ENCODE measurements around the gene DNPEP. TPM values are rescaled to one million over a fixed set of nuclear protein-coding genes. Genes with fewer than 3 reads are reported as not detected.
A peak's percentile ranks its signal among the peaks of the same experiment; 100 is the strongest.

Gene DNPEP
- polyA plus RNA-seq (2013, experiment 1 of 2; ENCODE audit: insufficient read length): 78.9 TPM
- polyA plus RNA-seq (2013, experiment 2 of 2; ENCODE audit: insufficient read length): 73.9 TPM

DNA sequence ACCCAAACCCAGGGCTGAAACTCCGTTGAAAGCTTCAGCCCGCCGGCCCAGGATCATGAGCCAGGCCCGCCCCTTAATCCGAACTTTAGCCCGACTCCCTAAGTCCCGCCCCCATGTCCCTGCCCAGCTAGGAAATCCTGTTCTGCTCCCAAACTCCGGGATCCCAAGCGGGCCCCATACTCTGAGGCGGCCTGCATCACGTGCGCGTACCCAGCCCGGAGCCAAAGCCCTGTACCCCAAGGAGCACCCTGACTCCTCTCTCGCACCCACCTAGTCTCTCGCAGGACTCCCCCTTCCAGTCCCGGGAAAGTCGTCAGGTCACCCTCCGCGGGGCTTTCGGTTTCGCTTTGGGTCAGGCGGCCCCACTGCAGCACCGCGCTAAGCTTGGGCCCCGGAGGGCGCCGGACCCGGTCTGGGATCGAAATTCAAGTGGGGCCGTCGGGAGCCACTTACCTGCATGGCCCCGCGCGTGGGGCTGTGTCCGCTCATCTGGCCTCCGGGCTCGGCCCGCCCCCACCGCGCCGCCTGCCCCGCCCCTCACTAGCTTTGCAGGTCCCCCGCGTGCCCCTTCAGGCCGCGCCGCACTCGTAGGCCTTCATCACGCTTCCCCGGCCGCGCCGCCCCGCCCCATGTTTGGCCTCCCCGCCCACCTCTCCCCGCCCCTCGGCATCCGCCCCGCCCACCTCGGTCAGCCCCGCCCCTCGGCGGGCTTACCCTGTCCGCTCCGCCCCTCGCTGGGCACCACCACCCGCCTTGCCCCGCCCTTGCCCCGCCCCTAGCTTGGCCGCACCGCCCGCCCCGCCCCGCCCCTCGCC lies at the start of gene DNPEP:
TSS of gene DNPEP (minus strand) at position 607 of the 815 bp plus-strand sequence. CDS start at position 489, 118 bp downstream.
- peak; percentile 92 for DNase-seq

- DNase-seq: no peak
Observed at GRCh38 chr2:219437141-219437540, 49.4 kb upstream of the DNPEP start.

DNA sequence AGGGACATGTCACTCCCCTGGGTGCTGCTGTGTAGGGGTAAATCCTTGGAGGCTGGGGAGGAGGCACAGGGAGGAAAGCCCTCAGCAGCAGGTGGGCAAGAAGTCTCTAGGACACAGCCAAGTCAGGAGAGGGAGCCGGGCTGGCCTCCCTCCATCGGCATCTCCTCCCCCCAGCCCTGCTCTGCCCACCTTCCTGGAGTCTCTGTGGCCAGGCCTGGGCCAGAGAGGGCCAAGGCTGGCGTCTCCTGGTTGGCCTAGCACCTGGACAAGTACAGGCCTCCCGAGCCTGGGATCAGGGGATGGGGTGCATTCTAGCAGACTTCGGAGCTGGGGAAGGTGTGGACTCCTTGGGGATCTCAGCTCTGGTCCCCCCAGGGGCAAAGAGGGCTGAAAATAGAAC lies 48.8 kb upstream of the DNPEP start:
- DNase-seq: no peak

- no peak for DNase-seq
Observed at GRCh38 chr2:219435701-219436100, 48.0 kb upstream of the DNPEP start.

DNA sequence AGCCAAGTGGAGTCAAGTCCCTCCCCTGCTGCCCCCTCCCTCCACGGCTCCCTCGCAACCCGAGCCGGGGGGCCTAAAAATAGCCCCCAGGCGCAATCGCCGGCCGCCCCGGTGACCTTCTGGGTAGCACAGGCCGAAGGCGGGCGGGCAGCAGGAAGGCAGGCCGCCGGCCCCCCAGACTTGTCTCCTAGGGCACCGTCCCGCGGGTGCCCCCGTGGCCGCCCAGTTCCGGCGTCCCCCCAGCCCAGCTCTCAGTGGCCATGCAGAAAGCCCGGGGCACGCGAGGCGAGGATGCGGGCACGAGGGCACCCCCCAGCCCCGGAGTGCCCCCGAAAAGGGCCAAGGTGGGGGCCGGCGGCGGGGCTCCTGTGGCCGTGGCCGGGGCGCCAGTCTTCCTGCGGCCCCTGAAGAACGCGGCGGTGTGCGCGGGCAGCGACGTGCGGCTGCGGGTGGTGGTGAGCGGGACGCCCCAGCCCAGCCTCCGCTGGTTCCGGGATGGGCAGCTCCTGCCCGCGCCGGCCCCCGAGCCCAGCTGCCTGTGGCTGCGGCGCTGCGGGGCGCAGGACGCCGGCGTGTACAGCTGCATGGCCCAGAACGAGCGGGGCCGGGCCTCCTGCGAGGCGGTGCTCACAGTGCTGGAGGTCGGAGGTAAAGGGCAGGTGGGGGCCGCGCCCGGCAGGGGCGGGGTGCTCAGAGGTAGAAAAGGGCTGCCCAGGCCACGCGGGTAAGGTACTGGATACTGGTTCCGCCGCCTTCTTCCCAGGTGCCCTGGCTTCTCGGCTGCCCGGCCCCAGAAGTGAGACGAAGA lies 47.2 kb upstream of the DNPEP start, which contains the start of gene SPEG:
TSS of gene SPEG (plus strand) at position 126 of the 808 bp plus-strand sequence. CDS start at position 261, 135 bp downstream.
- no peak for DNase-seq

DNA sequence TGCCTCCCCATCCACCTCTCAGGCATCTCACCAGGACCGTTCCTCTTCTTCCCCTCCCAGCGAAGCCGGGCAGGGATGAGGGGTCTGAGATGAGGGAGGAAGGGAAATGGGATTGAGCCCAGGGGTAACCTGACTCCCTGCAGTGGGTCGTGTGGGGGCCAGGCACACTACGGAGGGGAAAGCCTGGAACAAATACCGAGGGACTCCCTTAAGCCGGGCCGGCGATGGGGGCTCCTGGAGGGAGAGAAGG lies 46.7 kb upstream of the DNPEP start:
- DNase-seq: no peak

GRCh38 chr2:219433666-219434467 lies 46.2 kb upstream of the DNPEP start:
- peak; percentile 77 for DNase-seq

GRCh38 chr2:219430633-219431615 lies 43.2 kb upstream of the DNPEP start:
- peak; percentile 58 for DNase-seq

GRCh38 chr2:219429958-219430606 lies 42.4 kb upstream of the DNPEP start:
- DNase-seq: no peak

DNA sequence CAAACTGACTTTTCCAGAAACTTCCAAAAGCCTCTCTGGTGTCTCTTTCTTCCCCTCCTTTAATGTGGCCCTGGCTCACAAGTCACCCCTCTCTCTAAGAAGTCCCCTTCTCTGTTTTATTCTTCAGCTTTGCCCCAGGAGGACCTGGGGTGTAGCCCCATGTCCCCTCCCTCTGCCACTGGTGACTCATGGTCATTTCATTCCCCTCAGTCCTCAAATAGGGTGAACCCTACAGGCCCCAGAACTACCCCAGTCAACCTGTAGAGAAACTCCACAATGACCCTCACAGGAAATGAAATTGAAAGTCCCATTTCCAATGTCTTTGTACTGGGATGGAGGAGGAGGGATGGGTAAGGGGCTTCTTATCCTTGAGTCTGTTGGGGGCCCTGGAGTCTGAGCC lies 40.8 kb upstream of the DNPEP start:
- DNase-seq: no peak

DNA sequence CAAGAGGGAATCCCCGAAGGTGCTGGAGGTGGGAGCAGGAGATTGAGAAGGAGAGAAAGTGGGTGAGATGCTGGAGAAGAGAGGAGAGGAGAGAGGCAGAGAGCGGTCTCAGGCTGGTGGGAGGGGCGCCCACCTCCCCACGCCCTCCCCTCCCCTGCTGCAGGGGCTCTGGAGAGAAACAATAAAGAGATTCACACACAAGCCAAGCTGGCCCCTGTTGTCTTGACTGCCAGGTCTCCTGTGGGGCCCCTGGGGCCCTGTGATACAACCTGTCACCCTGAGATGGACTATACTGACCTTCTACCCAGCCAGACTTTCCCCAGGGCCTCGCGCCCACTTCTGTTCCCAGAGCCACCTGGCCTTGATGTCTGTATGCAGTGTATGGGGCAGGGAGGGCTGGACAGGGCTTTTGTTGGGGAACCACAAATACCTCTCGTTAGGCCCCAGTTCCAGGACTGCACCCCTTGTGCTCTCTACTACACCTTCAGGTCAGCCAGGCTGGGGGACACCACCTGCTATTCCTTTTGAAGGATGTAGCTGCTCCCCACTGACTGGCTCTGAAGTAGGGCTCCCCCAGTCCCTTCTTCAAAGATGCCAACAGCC lies 38.9 kb upstream of the DNPEP start:
- no peak for DNase-seq

DNA sequence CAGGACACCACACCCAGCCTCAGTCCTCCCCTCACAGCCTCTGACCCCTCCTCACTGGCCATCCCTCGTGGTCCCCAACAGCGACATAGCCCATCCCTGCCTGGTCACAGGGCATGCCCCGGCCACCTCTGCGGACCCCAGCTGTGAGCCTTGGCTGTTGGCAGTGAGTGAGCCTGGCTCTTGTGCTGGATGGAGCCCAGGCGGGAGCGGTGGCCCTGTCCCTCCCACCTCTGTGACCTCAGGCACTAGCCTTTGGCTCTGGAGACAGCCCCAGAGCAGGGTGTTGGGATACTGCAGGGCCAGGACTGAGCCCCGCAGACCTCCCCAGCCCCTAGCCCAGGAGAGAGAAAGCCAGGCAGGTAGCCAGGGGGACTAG lies 38.3 kb upstream of the DNPEP start:
- DNase-seq: no peak

DNA sequence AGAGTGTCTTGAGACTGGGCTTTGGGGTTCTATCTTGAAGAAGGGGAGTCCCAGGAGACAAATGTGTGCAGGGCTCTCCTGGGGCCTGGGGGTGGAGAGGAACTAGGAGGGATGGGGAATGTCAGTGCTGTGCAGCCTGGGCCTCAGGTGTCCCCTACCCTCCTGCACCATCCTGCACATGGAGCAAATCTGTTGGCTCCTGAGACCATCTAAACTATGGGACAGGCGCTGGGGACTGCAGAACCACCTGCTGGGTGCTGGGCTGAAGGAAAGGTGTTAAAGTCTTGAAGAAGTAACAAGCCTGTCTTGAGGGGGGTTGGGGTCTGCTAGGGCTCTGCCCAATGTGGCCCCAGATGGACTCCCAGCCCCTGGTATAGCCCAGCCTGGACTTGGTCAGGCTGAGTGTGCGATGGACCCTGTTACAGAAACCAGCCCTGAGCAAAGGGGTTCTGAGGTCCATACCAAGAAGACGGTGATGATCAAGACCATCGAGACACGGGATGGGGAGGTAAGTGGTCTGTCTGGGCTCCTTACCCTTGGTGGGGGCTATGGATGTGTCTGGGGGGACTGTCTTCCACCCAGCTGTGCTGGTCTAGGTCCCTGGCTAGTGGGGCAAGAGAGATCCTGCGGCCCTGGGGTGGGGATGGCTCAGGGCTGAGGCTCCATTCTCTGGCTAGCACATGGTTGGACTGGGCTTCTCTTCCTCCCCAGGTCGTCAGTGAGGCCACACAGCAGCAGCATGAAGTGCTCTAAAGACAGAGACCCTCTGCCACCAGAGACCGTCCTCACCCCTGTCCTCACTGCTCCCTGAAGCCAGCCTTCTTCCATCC lies 37.7 kb upstream of the DNPEP start:
- no peak for DNase-seq

- no peak for DNase-seq
Observed at GRCh38 chr2:219423652-219424377, 36.1 kb upstream of the DNPEP start.

GRCh38 chr2:219422952-219423534 lies 35.3 kb upstream of the DNPEP start:
- DNase-seq: no peak

- no peak for DNase-seq
Observed at GRCh38 chr2:219421323-219421722, 33.6 kb upstream of the DNPEP start.

GRCh38 chr2:219420687-219421086 lies 33.0 kb upstream of the DNPEP start:
- DNase-seq: no peak

DNA sequence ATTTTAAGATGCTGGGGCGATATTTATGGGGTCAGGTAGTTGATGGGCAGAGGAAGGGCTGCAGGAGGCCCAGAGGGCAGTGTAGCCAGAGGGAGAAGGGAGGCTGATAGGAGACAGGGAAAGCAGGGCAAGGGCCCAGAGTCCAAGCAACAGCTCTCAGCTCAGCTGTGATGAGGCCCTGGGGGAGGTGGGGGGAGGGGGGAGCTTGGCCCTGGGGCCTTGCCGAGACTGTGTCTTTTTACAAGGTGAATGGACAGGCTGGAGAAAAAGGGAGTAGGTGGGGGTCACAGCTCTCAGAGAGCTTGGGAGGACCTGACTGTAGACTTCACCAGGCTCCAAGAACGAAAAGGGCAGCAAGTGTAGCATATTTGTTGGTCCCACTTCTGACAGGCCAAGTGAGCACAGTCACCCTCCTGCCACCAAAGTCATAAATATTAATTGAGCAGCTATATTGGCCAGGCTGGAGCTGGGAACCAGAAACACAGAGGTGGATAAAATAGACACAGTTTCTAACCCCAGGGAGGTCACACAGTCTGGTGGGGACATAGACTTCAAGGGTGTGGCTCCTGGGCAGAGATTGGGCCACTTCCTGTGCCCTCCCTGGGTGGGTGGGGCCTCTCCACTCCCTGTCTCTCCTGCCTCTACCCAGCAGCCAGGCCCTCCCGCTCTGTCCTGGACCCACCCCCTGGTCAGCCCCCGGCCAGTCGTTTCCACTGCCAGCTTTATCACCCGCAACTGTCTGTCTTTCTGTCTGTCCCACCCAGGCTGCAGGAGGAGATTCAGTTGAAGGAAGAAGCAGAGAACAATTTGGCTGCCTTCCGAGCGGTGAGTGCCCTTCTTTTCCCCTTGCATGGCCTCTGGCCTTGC lies 31.9 kb upstream of the DNPEP start:
- DNase-seq: no peak
